Activated naive CD8-positive, alpha-beta T cell treated with anti-CD3 and anti-CD28 coated beads, Interleukin-2, amount 50 U/mL, for 24 hours (primary cell): ENCODE results near the gene METTL25.
A peak's percentile ranks its signal among the peaks of the same experiment; 100 is the strongest.
"Not testable (repeated sequence)": the region's sequence is repeated elsewhere in the genome, so short reads cannot be mapped to it uniquely, and the experiment has no call there.

Source experiments
- ATAC-seq: fragments of 150-1000 bp; cut with Tn5 transposase; one replicate; pipeline ENCODE4 v1.10.0; 2021
- DNase-seq: peaks from one replicate; pipeline ENCODE4 v3.0.0; 2021
- H3K27ac Mint-ChIP-seq: one replicate; pipeline ENCODE4 v1.8.0; 2021; ENCODE audit warnings: mild to moderate bottlenecking, mixed read lengths
- H3K27me3 Mint-ChIP-seq: one replicate; pipeline ENCODE4 v1.8.0; 2021; ENCODE audit warnings: mixed read lengths
- H3K36me3 Mint-ChIP-seq: one replicate; pipeline ENCODE4 v1.8.0; 2021; ENCODE audit warnings: low read depth, mixed read lengths
- H3K4me1 Mint-ChIP-seq: one replicate; pipeline ENCODE4 v1.8.0; 2021; ENCODE audit warnings: mixed read lengths
- H3K4me3 Mint-ChIP-seq: one replicate; pipeline ENCODE4 v1.8.0; 2021; ENCODE audit warnings: mild to moderate bottlenecking, moderate library complexity, mixed read lengths
- H3K9me3 Mint-ChIP-seq: one replicate; pipeline ENCODE4 v1.8.0; 2021; ENCODE audit warnings: mixed read lengths

Gene METTL25

GRCh38 chr12:82358200-82359114, at the start of gene METTL25, which contains the start of gene CCDC59:
TSS of gene METTL25 (plus strand) at chr12:82358529. CDS start at chr12:82358566, 37 bp downstream.
TSS of gene CCDC59 (minus strand) at chr12:82358387. CDS start at chr12:82358376, 11 bp downstream.
- H3K4me1 Mint-ChIP-seq, result peaks cover 49% of the 10 kb centered on the region

GRCh38 chr12:82314406-82314892, 43.9 kb upstream of the METTL25 start:
- DNase-seq, result no peak
- Mint-ChIP-seq H3K27me3 (peaks cover 2% of the 10 kb centered on the region), H3K36me3 (no peaks in the 10 kb centered on the region), H3K4me3 (no peak overlapping the region), H3K9me3 (peaks cover 6% of the 10 kb centered on the region), H3K27ac (no peak overlapping the region), H3K4me1 (no peaks in the 10 kb centered on the region)
- ATAC-seq, result no peak

More at GRCh38 chr12:82358200-82359114, at the start of gene METTL25, which contains the start of gene CCDC59:
- Mint-ChIP-seq H3K4me3 (peak within 1 kb of the TSS; percentile 99), H3K36me3 (peaks cover 52% of the 10 kb centered on the region), H3K27ac (peak within 1 kb of the TSS; percentile 100), H3K9me3 (peaks cover 7% of the 10 kb centered on the region), H3K27me3 (peaks cover 2% of the 10 kb centered on the region)
- ATAC-seq, result peak; percentile 98
- DNase-seq, result peak; percentile 97

- DNase-seq (no peak), ATAC-seq (no peak)
- Mint-ChIP-seq H3K27me3 (peaks cover 3% of the 10 kb centered on the region), H3K36me3 (no peaks in the 10 kb centered on the region), H3K9me3 (no peaks in the 10 kb centered on the region), H3K27ac (no peak overlapping the region), H3K4me3 (no peak overlapping the region), H3K4me1 (no peaks in the 10 kb centered on the region)
These were observed 39.1 kb upstream of the METTL25 start for GRCh38 chr12:82319276-82319675.

GRCh38 chr12:82325540-82326336, 32.6 kb upstream of the METTL25 start:
- H3K9me3 Mint-ChIP-seq, result no peaks in the 10 kb centered on the region
- no peaks in the 10 kb centered on the region for H3K36me3 Mint-ChIP-seq
- H3K27ac Mint-ChIP-seq, result no peak overlapping the region
- no peaks in the 10 kb centered on the region for H3K4me1 Mint-ChIP-seq
- H3K27me3 Mint-ChIP-seq, result peaks cover 5% of the 10 kb centered on the region
- no peak for DNase-seq
- no peak overlapping the region for H3K4me3 Mint-ChIP-seq
- ATAC-seq, result no peak

- DNase-seq, result no peak
- Mint-ChIP-seq H3K36me3 (no peaks in the 10 kb centered on the region), H3K27me3 (peaks cover 5% of the 10 kb centered on the region), H3K4me3 (no peak overlapping the region), H3K4me1 (no peaks in the 10 kb centered on the region), H3K9me3 (no peaks in the 10 kb centered on the region), H3K27ac (no peak overlapping the region)
- ATAC-seq, result no peak
These were observed 31.3 kb upstream of the METTL25 start for GRCh38 chr12:82326905-82327503.

GRCh38 chr12:82327861-82328260, 30.5 kb upstream of the METTL25 start:
- Mint-ChIP-seq H3K27me3 (peaks cover 5% of the 10 kb centered on the region), H3K4me3 (no peak overlapping the region), H3K9me3 (no peaks in the 10 kb centered on the region), H3K4me1 (no peaks in the 10 kb centered on the region), H3K36me3 (no peaks in the 10 kb centered on the region), H3K27ac (no peak overlapping the region)
- ATAC-seq, result no peak
- no peak for DNase-seq

- ATAC-seq (no peak), DNase-seq (no peak)
- no peak overlapping the region for H3K27ac Mint-ChIP-seq
- H3K27me3 Mint-ChIP-seq, result peaks cover 2% of the 10 kb centered on the region
- H3K4me3 Mint-ChIP-seq, result no peak overlapping the region
- no peaks in the 10 kb centered on the region for H3K9me3 Mint-ChIP-seq
- no peaks in the 10 kb centered on the region for H3K36me3 Mint-ChIP-seq
- no peaks in the 10 kb centered on the region for H3K4me1 Mint-ChIP-seq
These were observed 28.8 kb upstream of the METTL25 start for GRCh38 chr12:82329508-82329907.

GRCh38 chr12:82350161-82350560, 8.2 kb upstream of the METTL25 start:
- ATAC-seq (no peak), DNase-seq (no peak)
- Mint-ChIP-seq H3K36me3 (peaks cover 35% of the 10 kb centered on the region), H3K27ac (no peak overlapping the region), H3K4me3 (no peak overlapping the region), H3K4me1 (peaks cover 6% of the 10 kb centered on the region), H3K9me3 (no peaks in the 10 kb centered on the region), H3K27me3 (no peaks in the 10 kb centered on the region)

- H3K9me3 Mint-ChIP-seq, result no peaks in the 10 kb centered on the region
- no peak overlapping the region for H3K4me3 Mint-ChIP-seq
- H3K27me3 Mint-ChIP-seq, result no peaks in the 10 kb centered on the region
- peaks cover 48% of the 10 kb centered on the region for H3K36me3 Mint-ChIP-seq
- no peak overlapping the region for H3K27ac Mint-ChIP-seq
- no peak for ATAC-seq
- peaks cover 18% of the 10 kb centered on the region for H3K4me1 Mint-ChIP-seq
- no peak for DNase-seq
These were observed 6.9 kb upstream of the METTL25 start for GRCh38 chr12:82351390-82351789.

- DNase-seq (no peak), ATAC-seq (no peak)
- H3K4me1 Mint-ChIP-seq, result peaks cover 49% of the 10 kb centered on the region
- H3K4me3 Mint-ChIP-seq, result peak overlapping the region; percentile 99
- H3K27me3 Mint-ChIP-seq, result peaks cover 2% of the 10 kb centered on the region
- H3K27ac Mint-ChIP-seq, result peak overlapping the region; percentile 100
- H3K36me3 Mint-ChIP-seq, result peaks cover 57% of the 10 kb centered on the region
- peaks cover 7% of the 10 kb centered on the region for H3K9me3 Mint-ChIP-seq
These were observed 989 bp upstream of the METTL25 start for GRCh38 chr12:82357340-82357739.

GRCh38 chr12:82357845-82358199, 507 bp upstream of the METTL25 start:
- H3K4me3 Mint-ChIP-seq, result peak overlapping the region; percentile 99
- H3K27ac Mint-ChIP-seq, result peak overlapping the region; percentile 100
- DNase-seq (no peak), ATAC-seq (no peak)
- peaks cover 49% of the 10 kb centered on the region for H3K4me1 Mint-ChIP-seq
- H3K9me3 Mint-ChIP-seq, result peaks cover 7% of the 10 kb centered on the region
- H3K36me3 Mint-ChIP-seq, result peaks cover 57% of the 10 kb centered on the region
- peaks cover 2% of the 10 kb centered on the region for H3K27me3 Mint-ChIP-seq

GRCh38 chr12:82359115-82359478, 768 bp downstream of the METTL25 start:
- Mint-ChIP-seq H3K27ac (peak overlapping the region; percentile 100), H3K4me1 (peaks cover 49% of the 10 kb centered on the region)

GRCh38 chr12:82360834-82361233, 2.5 kb downstream of the METTL25 start:
- peaks cover 38% of the 10 kb centered on the region for H3K4me1 Mint-ChIP-seq
- not testable (repeated sequence) for DNase-seq, ATAC-seq, H3K27me3 Mint-ChIP-seq, H3K9me3 Mint-ChIP-seq, H3K27ac Mint-ChIP-seq
- peak overlapping the region; percentile 26 for H3K4me3 Mint-ChIP-seq
- peaks cover 32% of the 10 kb centered on the region for H3K36me3 Mint-ChIP-seq

More at GRCh38 chr12:82359115-82359478, 768 bp downstream of the METTL25 start:
- Mint-ChIP-seq H3K27me3 (peaks cover 2% of the 10 kb centered on the region), H3K4me3 (peak overlapping the region; percentile 99), H3K9me3 (peaks cover 7% of the 10 kb centered on the region), H3K36me3 (peaks cover 47% of the 10 kb centered on the region)
- DNase-seq (peak; percentile 13), ATAC-seq (no peak)

- ATAC-seq (no peak), DNase-seq (no peak)
- H3K4me3 Mint-ChIP-seq, result no peak overlapping the region
- peaks cover 32% of the 10 kb centered on the region for H3K4me1 Mint-ChIP-seq
- no peak overlapping the region for H3K27ac Mint-ChIP-seq
- H3K9me3 Mint-ChIP-seq, result peaks cover 7% of the 10 kb centered on the region
- H3K36me3 Mint-ChIP-seq, result peaks cover 25% of the 10 kb centered on the region
- peaks cover 2% of the 10 kb centered on the region for H3K27me3 Mint-ChIP-seq
These were observed 3.2 kb downstream of the METTL25 start for GRCh38 chr12:82361461-82361915.
